GM19328 (cell line): Measurements from ENCODE around the gene ATP5PF.
"Not testable (repeated sequence)": the region's sequence is repeated elsewhere in the genome, so short reads cannot be mapped to it uniquely, and the experiment has no call there.

Experiments
- ATAC-seq: cut with Tn5 transposase; IDR thresholded peaks from one replicate; pipeline ENCODE4 v1.9.1; 2021; ENCODE audit warnings: mild to moderate bottlenecking, moderate library complexity; ENCODE audit not compliant: unreplicated experiment

Gene ATP5PF

DNA sequence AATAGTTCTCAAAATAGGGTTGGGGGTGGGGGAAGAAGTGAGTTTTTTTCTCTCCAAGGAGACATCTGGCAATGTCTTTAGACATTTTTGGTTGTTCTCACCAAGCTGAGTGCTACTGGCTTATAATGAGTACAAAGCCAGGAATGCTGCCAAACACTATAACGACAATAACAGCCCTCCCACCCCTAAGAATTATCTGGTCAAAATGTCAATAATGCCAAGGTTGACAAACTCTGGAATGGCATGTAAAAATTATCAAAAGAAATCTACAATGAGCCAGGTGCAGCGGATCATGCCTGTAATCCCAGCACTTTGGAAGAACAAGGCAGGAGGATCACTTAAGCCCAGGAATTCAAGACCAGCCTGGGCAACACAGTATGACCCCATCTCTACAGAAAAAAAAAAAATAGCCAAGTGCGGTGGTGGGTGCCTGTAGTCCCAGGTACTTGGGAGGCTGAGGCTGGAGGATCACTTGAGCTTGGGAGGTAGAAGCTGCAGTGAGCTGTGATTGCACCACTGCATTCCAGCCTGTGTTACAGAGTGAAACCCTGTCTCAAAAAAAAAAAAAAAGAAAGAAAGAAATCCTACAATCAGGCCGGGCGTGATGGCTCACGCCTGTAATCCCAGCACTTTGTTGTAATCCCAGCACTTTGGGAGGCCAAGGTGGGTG lies 2.5 kb downstream of the ATP5PF start:
- ATAC-seq = no peak

DNA sequence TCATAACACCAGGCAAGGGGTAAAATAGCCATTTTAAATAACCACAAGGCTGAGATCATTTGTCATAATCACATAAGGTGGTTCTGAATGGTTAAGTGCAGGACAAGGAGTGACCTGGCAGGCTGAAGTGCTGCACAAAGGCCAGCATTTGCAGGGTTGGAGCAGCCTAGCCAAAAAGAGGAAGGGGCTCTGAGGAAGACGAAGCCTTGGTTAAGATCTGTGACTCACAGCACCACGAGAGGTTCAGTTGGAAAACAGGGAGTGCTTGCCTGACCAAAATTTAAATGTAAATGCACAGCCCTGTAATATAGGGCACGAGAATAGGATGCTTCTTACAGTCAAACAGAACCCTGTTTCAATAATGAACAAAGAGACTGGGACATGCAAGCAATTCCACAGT lies 12.1 kb downstream of the ATP5PF start:
- ATAC-seq = no peak

DNA sequence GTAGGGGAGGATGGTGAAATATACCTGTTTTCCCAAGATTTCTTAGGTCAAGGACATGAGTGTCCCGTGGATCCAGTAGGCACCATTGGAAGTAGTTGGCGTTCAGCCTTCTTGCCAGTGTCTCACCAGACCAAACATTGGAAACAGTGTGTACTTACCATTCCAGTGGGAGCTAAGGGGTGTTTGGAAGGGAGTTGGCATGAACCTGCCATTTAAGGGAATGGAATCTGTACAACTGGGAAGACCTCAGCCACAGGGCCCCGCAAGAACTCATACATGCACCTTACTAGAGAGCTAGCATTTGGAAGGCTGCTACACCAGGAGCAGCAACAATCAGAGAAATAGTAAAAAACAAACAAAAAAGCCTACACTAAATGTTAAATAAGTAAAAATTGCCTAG lies 12.7 kb downstream of the ATP5PF start:
- ATAC-seq = no peak

- no peak for ATAC-seq
These were observed 17.1 kb downstream of the ATP5PF start for GRCh38 chr21:25717491-25718147.

DNA sequence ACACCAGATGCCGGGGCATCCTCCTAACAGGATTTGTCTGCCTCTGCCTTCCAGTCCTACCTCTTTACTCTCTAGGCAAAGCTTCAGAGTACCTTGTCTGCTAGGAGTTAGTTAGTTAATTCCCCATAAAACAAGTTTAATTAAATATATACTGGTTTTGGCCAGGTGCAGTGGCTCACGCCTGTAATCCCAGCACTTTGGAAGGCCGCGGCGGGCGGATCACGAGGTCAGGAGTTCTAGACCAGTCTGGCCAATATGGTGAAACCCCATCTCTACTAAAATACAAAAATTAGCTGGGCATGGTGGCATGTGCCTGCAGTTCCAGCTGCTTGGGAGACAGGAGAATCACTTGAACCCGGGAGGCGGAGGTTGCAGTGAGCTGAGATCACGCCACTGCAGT lies 20.6 kb downstream of the ATP5PF start:
- ATAC-seq = not testable (repeated sequence)

DNA sequence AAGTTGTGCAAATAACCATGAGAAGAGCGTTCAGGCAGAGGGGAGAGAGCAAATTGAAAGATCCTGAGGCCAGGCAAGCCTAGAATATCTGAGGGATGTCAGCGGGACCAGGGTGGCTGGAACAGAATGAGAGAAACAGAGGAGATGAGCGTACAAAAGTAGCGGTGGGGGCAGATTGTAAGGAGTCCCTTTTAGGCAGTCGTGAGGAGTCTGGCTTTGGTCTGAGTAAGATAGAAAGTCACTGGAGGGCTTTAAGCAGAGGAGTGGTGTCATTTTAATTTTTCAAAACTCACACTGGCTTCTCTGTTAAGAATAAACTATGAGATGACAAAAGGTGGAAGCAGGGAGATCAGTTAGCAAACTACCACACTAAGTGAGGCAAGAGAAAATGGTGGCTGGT lies 24.2 kb downstream of the ATP5PF start:
- ATAC-seq = no peak

GRCh38 chr21:25709684-25710265 lies 24.9 kb downstream of the ATP5PF start:
- no peak for ATAC-seq

DNA sequence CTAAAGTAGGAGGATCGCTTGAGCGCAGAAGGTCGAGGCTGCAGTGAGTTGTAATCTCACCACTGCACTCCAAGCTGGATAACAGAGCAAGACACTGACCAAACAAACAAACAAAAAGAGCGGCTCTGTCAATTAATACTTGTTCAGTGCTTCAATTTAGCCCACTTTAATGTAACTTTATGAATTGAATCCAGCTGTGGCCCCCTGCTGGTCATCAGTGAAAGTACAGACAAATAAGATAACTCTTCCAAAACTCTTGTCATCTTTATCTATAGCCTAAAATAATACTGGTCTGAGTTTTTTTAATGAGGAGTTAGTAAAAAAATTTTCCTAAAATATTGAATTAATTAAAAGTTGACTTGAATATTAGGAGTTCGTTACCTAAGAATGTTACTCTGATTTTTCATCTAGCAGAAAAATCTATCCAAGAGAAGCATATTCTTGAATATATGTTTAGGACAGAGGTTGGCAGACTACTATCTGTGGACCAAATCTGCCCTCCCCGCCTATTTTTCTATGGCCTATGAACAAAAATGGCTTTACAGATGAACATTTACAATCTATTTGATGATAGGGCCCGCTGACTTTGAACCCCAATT lies 26.1 kb downstream of the ATP5PF start:
- ATAC-seq = no peak

GRCh38 chr21:25701529-25701928 lies 33.2 kb downstream of the ATP5PF start:
- no peak for ATAC-seq

DNA sequence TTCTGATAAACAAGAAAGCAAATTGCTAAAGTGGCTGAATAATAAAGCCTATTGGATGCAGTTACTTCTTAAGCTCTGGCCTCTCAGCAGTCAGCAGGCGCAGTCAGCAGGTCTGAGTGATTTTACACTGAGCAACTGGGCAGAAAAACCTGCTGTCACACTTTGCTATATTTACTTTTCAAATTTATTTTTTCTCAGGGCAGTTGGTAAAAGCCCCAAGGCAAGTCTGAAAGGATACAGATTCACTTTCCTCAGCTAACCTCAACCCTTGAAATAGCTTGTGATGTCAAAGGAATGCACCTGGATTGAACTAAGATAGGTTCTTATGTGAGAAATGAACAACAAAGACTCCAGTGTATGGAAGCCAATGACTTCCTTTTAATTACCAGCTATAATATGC lies 34.0 kb downstream of the ATP5PF start:
- ATAC-seq = no peak

DNA sequence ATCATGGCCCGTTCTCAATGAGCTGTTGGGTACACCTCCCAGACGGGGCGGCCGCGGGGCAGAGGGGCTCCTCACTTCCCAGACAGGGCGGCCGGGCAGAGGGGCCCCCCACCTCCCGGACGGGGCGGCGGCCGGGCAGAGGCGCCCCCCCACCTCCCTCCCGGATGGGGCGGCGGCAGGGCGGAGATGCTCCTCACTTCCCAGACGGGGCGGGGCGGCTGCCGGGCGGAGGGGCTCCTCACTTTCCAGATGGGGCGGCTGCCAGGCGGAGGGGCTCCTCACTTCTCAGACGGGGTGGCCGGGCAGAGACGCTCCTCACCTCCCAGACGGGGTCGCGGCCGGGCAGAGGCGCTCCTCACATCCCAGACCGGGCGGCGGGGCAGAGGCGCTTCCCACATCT lies 39.2 kb downstream of the ATP5PF start:
- ATAC-seq = not testable (repeated sequence)

DNA sequence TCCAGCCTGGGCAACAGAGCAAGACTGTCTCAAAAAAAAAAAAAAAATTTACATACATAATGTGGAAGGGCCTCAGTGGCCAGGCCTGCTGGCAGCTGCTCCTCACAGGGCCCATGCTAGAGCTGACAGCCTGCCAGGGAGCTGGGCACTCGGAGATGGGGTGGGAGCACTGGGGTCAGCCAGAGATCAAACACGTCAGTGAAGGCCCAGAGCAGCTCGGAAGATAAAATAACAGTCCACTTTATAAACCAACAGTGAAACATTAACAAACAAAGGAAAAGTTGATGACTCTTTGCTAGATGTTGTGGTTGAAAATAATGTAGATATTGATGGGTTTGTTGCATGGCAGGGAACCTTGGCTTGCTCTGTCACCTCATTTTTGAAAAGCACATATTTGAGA lies 42.7 kb downstream of the ATP5PF start:
- no peak for ATAC-seq

DNA sequence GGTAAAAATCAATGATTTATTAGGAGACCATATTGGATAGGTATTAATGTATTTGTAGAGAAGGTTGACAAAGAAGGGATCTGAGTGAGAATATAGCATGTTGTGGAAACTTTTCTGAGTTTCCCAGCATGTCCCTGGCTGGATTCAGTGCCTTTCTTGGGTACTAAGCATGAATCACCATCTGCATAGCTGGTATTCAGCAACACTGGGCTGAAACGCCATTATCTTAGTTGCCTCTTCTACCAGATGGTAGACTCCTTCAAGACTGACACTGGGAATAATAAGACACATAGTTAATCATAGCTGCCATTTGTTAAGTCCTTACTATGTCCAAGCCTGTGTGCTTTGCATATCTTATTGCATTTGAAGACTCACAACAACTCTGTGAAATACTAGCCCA lies 45.5 kb downstream of the ATP5PF start:
- no peak for ATAC-seq

GRCh38 chr21:25688275-25689155 lies 46.2 kb downstream of the ATP5PF start:
- ATAC-seq = no peak

DNA sequence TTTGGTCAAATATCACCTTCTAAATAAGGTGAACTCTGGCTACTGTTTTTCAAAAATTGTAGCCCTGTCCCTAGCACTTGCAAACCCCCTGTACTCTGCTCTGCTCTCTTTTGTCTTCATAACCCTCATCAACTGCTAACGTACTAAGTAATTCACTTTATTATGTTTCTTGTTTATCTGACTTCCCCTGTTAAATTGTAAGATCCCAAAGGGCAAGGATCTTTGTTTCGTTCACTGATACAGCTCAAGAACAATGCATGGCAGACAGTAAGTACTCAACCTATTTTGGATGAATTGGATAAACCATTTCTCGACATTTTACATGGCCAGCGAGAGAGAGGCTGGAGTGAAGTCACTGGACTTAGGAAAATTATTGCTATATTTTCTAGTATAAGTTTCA lies 46.9 kb downstream of the ATP5PF start:
- no peak for ATAC-seq

DNA sequence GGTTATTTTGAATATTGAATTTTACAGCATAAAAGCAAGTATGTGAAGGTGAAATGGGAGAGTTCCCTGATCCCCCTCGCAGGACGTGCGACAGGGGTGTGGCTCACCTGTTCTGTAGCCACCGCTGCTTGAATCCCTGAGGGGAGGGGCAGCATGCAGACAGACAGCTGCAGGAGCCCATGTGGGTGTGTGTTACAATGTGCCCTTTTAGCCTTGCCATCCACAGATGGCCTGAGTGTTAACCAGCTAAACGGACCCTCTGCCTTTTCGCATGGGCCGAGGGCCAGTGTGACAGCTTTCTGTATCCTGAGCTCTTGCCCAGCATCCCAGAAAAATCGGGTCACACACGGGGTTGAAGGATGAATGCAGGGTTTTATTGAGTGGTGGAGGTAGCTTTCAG lies 52.3 kb downstream of the ATP5PF start:
- ATAC-seq = no peak

GRCh38 chr21:25676451-25676850 lies 58.3 kb downstream of the ATP5PF start:
- no peak for ATAC-seq
